Mammary epithelial cell (primary cell): Measurements from ENCODE around the gene BEND6.

Experiments
- CTCF ChIP-seq, 2 donors: IDR thresholded peaks in 1 of 2; conservative IDR thresholded peaks in 1 of 2; 2 replicates each; pipeline ENCODE4 v1.5.1; 2011 to 2012; ENCODE audit warnings: inconsistent platforms in 2 of 2, low read length in 2 of 2, mild to moderate bottlenecking in 2 of 2, control low read depth in 1 of 2, low read depth in 1 of 2; ENCODE audit not compliant: insufficient read depth in 1 of 2; ENCODE audit errors: extremely low read depth in 1 of 2
- EZH2 ChIP-seq: IDR thresholded peaks from 2 replicates; pipeline ENCODE4 v1.6.1; 2012; ENCODE audit warnings: low read length, inconsistent platforms, borderline replicate concordance

- no peak for TF ChIP-seq CTCF (conservative IDR thresholded peaks at IDR 0.05 in 1 of 2, IDR thresholded peaks at IDR 0.05 in 1 of 2; ENCODE audit: extremely low read depth in 1 of 2, insufficient read depth in 1 of 2, low read depth in 1 of 2, low read length in 2 of 2)
- no peak for TF ChIP-seq EZH2
Observed at GRCh38 chr6:57024775-57025174, 69.9 kb downstream of the BEND6 start.
